ENCODE data around the gene RAB3IL1. TPM values are rescaled to one million over a fixed set of nuclear protein-coding genes. Genes with fewer than 3 reads are reported as not detected.

Gene RAB3IL1
- total RNA-seq, 2 donors from 2014 or later = 3.7 to 5.9 TPM

DNA sequence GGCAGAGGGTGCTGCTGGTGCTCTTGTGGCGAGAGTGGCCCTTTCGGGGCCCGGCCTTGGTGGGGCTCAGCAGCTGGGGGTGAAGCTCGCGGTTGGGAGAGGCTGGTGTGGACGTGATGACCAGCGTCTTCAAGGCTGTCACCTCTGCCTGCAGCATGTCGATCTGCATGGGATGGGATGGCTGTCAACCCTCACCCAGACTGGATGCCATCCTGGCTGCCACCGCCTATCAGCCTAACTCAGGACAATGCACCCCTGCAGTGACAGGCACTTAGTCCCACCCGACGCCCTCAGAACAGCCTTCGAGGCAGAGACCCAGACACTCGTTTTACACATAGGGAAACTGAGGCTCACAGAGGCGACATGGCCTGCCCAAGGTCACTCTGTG is 10.8 kb downstream of the RAB3IL1 start:
- no peak for DNase-seq
- Histone ChIP-seq H3K9me3 (no peaks in the 10 kb centered on the region), H3K27me3 (no peaks in the 10 kb centered on the region), H3K9ac (ENCODE audit: low read depth in 2 of 2, low read length in 2 of 2) (no peak overlapping the region), H3K4me3 (no peak overlapping the region), H3K27ac (no peak overlapping the region), H3K4me1 (no peaks in the 10 kb centered on the region), H3K36me3 (no peaks in the 10 kb centered on the region)
- TF ChIP-seq, protein P1, sequence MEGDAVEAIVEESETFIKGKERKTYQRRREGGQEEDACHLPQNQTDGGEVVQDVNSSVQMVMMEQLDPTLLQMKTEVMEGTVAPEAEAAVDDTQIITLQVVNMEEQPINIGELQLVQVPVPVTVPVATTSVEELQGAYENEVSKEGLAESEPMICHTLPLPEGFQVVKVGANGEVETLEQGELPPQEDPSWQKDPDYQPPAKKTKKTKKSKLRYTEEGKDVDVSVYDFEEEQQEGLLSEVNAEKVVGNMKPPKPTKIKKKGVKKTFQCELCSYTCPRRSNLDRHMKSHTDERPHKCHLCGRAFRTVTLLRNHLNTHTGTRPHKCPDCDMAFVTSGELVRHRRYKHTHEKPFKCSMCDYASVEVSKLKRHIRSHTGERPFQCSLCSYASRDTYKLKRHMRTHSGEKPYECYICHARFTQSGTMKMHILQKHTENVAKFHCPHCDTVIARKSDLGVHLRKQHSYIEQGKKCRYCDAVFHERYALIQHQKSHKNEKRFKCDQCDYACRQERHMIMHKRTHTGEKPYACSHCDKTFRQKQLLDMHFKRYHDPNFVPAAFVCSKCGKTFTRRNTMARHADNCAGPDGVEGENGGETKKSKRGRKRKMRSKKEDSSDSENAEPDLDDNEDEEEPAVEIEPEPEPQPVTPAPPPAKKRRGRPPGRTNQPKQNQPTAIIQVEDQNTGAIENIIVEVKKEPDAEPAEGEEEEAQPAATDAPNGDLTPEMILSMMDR (IDR thresholded peaks at IDR 0.05) = no peak
- intact Hi-C loops (cut with DNase I) = no loop called here

DNA sequence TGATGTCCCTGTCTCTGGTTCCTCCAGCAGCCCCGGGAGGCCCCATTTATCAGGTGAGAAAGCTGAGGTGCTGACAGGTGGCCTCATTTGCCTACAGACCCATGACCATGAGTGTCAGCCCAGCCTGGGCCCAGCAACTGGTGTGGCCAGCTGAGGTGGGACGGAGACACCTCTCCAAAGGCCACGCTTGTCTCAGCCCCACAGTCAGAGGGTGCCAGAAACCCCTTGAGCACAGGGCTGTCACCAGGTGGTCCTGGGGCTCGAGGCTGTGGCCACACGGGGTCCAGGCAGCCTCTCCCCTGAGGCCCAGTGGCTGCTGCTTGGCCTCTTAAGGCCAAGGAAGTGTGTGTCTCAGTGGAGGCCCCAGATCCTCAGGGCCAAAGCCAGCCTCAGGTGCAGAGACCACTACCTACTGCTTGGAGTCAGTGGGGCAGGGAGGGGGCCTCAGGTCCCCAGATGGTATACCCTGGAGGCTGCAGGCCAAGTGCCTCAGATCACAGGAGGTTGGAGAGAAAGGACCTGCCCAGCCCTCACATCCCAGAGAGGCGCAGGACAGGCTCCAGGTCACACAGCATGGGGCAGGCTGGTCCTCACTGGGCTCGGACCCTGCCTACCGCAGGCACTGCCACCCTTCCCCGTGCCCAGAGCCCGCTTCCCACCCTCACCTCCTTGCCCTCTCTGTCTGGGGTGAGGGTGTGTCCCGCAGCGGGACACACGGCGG is 11.4 kb downstream of the RAB3IL1 start:
- no peaks in the 10 kb centered on the region for H3K4me1 ChIP-seq
- H3K4me3 ChIP-seq = no peak overlapping the region
- no peak for DNase-seq
- no peak overlapping the region for H3K9ac ChIP-seq (ENCODE audit: low read depth in 2 of 2, low read length in 2 of 2)
- intact Hi-C loops (cut with DNase I) = no loop called here
- no peaks in the 10 kb centered on the region for H3K9me3 ChIP-seq
- H3K27me3 ChIP-seq = no peaks in the 10 kb centered on the region
- no peaks in the 10 kb centered on the region for H3K36me3 ChIP-seq
- H3K27ac ChIP-seq = no peak overlapping the region
- TF ChIP-seq, protein P1 (IDR thresholded peaks at IDR 0.05) = no peak

DNA sequence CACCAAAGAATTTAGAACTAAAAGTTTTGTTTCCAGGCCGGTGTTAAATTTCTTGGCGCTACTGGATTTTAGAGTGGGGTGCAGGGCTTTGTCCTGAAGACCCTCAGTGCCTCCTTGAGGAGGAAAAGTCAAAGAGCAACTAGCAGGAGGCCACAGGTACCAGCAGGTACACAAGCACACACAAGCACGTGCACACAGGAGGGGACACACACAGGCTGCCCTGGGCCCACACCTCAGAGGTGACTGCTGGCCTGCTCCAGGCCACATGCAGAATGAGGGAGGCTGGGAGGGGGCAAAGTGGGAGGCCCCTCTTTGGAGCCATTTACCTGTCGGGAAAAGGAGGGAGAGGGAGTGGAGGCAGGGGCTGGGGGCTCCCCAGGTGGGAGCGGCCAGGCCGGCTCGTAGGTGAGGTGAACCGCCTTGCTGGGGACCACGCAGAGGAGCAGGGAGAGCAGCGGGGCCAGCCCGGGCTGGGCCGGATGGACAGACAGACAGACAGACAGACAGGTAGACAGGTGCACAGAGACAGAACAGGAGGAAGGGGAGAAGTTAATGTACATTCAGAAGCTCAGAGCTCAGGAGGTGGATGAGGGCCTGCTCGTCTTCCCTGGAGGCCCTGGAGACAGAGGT is 12.2 kb downstream of the RAB3IL1 start:
- TF ChIP-seq, protein P1 (IDR thresholded peaks at IDR 0.05) = no peak
- Histone ChIP-seq H3K27me3 (no peaks in the 10 kb centered on the region), H3K9me3 (no peaks in the 10 kb centered on the region), H3K36me3 (no peaks in the 10 kb centered on the region), H3K4me1 (no peaks in the 10 kb centered on the region), H3K27ac (no peak overlapping the region), H3K9ac (ENCODE audit: low read depth in 2 of 2, low read length in 2 of 2) (no peak overlapping the region), H3K4me3 (no peak overlapping the region)
- DNase-seq = no peak
- intact Hi-C loops (cut with DNase I) = no loop called here

DNA sequence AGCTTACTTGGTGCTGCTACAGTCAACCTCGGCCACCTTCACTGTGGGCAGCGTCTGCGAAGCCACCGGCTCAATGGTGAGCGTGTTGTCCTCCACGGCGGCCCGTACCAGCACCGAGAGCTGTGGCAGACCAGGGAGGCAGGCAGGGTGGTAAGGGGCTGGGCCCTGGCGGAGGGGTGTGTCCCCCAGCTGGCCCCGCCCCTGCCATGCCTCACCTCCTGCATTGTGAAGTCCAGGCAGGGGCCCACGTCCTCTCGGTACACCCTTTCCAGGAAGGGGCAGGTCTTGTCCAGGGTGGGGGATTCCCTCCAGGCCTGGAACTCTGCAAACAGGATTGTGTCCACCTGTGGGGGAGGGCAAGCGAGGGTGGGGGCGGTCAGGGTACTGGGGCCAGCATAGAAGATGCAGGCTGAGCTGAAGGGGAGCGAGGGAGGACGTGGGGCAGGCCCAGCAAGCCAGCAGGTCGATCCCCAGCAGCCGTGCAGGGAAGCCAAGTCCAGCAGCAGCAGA is 12.8 kb downstream of the RAB3IL1 start:
- Histone ChIP-seq H3K4me1 (no peaks in the 10 kb centered on the region), H3K27me3 (no peaks in the 10 kb centered on the region), H3K36me3 (no peaks in the 10 kb centered on the region), H3K9me3 (no peaks in the 10 kb centered on the region), H3K4me3 (no peak overlapping the region), H3K27ac (no peak overlapping the region), H3K9ac (ENCODE audit: low read depth in 2 of 2, low read length in 2 of 2) (no peak overlapping the region)
- TF ChIP-seq, protein P1 (IDR thresholded peaks at IDR 0.05) = no peak
- no peak for DNase-seq
- intact Hi-C loops (cut with DNase I) = no loop called here

DNA sequence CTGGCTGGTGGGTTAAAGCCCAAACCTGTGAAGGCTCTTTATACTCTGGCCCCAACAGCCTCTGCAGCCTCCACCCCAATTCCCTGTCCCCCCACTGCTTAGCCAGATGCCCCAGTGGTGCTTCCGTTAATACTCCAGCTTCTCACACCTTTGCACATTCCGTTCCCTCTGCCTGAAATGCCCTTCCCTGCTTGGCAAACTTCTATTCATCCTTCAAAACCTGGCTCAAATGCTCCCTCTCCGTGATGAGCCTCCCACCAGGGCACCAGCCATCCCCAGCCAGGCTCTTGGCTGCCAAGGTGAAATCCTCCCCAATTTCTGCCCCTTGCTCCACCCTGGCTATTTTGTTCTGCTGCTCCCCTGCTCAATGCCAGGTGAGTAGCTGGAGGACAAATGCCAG is 13.5 kb downstream of the RAB3IL1 start:
- H3K27ac ChIP-seq = no peak overlapping the region
- H3K27me3 ChIP-seq = no peaks in the 10 kb centered on the region
- no peaks in the 10 kb centered on the region for H3K9me3 ChIP-seq
- no peaks in the 10 kb centered on the region for H3K4me1 ChIP-seq
- no peak overlapping the region for H3K9ac ChIP-seq (ENCODE audit: low read depth in 2 of 2, low read length in 2 of 2)
- TF ChIP-seq, protein P1 (IDR thresholded peaks at IDR 0.05) = no peak
- H3K4me3 ChIP-seq = no peak overlapping the region
- no peak for DNase-seq
- no peaks in the 10 kb centered on the region for H3K36me3 ChIP-seq
- intact Hi-C loops (cut with DNase I) = no loop called here
